GM19193 (cell line): ENCODE results near the gene KIFC1.

Source experiments
- POLR2A ChIP-seq: IDR thresholded peaks from 4 replicates; pipeline ENCODE4 v1.6.1; 2011; ENCODE audit not compliant: insufficient read depth, insufficient read length; ENCODE audit errors: extremely low read depth

The KIFC1 gene

GRCh38 chr6:33430334-33430733 lies 38.7 kb downstream of the KIFC1 start:
- TF ChIP-seq POLR2A: no peak

GRCh38 chr6:33430991-33431879 lies 39.6 kb downstream of the KIFC1 start:
- TF ChIP-seq POLR2A: no peak

GRCh38 chr6:33431880-33432541 lies 40.4 kb downstream of the KIFC1 start:
- TF ChIP-seq POLR2A: no peak

- no peak for TF ChIP-seq POLR2A
These were observed 40.9 kb downstream of the KIFC1 start for GRCh38 chr6:33432546-33432945.

- TF ChIP-seq POLR2A: no peak
These were observed 41.4 kb downstream of the KIFC1 start for GRCh38 chr6:33433001-33433543.

GRCh38 chr6:33433544-33434191 lies 42.0 kb downstream of the KIFC1 start:
- no peak for TF ChIP-seq POLR2A

GRCh38 chr6:33434961-33435360 lies 43.3 kb downstream of the KIFC1 start:
- no peak for TF ChIP-seq POLR2A

GRCh38 chr6:33437666-33438065 lies 46.0 kb downstream of the KIFC1 start:
- TF ChIP-seq POLR2A: no peak

- TF ChIP-seq POLR2A: no peak
These were observed 47.5 kb downstream of the KIFC1 start for GRCh38 chr6:33438978-33439594.

GRCh38 chr6:33439956-33440648 lies 48.5 kb downstream of the KIFC1 start:
- no peak for TF ChIP-seq POLR2A

GRCh38 chr6:33440649-33441309 lies 49.2 kb downstream of the KIFC1 start:
- TF ChIP-seq POLR2A: no peak

GRCh38 chr6:33441457-33441856 lies 49.8 kb downstream of the KIFC1 start:
- no peak for TF ChIP-seq POLR2A

GRCh38 chr6:33442283-33442682 lies 50.7 kb downstream of the KIFC1 start:
- TF ChIP-seq POLR2A: no peak

- no peak for TF ChIP-seq POLR2A
These were observed 51.4 kb downstream of the KIFC1 start for GRCh38 chr6:33443025-33443424.
